ENCODE measurements around the gene SENP8. TPM values are rescaled to one million over a fixed set of nuclear protein-coding genes. Genes with fewer than 3 reads are reported as not detected.

SENP8 gene
- total RNA-seq, 2 experiments from 2014 or later = 0.69 to 4.6 TPM

DNA sequence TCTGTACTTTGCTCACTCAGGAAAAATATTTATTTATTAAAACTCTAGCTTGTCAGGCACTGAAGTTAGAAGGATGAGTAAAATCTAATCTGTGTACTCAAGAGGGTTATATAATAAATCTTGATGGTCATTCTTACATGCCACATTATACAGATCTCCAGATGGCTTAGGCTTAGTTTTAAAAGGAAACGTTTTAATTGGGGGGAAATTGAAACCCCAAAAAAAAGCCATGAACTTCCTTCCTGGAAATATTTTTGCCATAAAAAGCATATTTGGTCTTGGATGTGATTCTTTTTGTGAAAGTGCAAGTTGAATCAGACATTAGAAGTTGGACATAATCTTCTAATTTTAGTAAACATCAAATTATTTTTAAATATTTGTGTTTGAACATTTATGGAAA is 6.0 kb downstream of the SENP8 start:
- Histone ChIP-seq H3K36me3 (ENCODE audit: insufficient read depth, low read length) (no peaks in the 10 kb centered on the region), H3K9me2 (ENCODE audit: insufficient read depth, low read length) (no peaks in the 10 kb centered on the region), H3K4me2 (ENCODE audit: low read length) (no peak overlapping the region), H3K4me1 (ENCODE audit: insufficient read depth, low read length, poor library complexity, severe bottlenecking) (peaks cover 3% of the 10 kb centered on the region), H3K9me3 (ENCODE audit: low read length) (no peaks in the 10 kb centered on the region), H3K79me2 (ENCODE audit: insufficient read depth, low read depth, low read length) (no peaks in the 10 kb centered on the region), H3K4me3 (ENCODE audit: low read depth, low read length, poor library complexity, severe bottlenecking) (no peak overlapping the region), H4K20me1 (ENCODE audit: insufficient read depth, low read length) (no peaks in the 10 kb centered on the region), H2AFZ (ENCODE audit: low read length) (no peak overlapping the region), H3K27ac (ENCODE audit: low read depth, low read length, poor library complexity, severe bottlenecking) (no peak overlapping the region)
- ChIA-PET CTCF (ENCODE audit: unreplicated experiment) (no interaction called here), POLR2A (interaction anchor here (0.6 to 0.9 kb wide), 3 partner anchors 22 to 74 kb away, joined by 3 to 5 read pairs (median 3); no protein-coding TSS in a partner anchor)
- no peak for DNase-seq (ENCODE audit: low spot score)
- intact Hi-C loops (cut with micrococcal nuclease; ENCODE audit: unreplicated experiment) = no loop called here
- TF ChIP-seq CTCF (conservative IDR thresholded peaks at IDR 0.05; ENCODE audit: low read length) = no peak
- BruUV-seq (replicated peaks) = no TSS peak

- CTCF ChIA-PET (ENCODE audit: unreplicated experiment) = no interaction called here
- Histone ChIP-seq H3K4me2 (ENCODE audit: low read length) (no peak overlapping the region), H3K4me3 (ENCODE audit: low read depth, low read length, poor library complexity, severe bottlenecking) (no peak overlapping the region), H3K36me3 (ENCODE audit: insufficient read depth, low read length) (no peaks in the 10 kb centered on the region), H3K27ac (ENCODE audit: low read depth, low read length, poor library complexity, severe bottlenecking) (no peak overlapping the region), H4K20me1 (ENCODE audit: insufficient read depth, low read length) (no peaks in the 10 kb centered on the region), H2AFZ (ENCODE audit: low read length) (no peak overlapping the region), H3K9me2 (ENCODE audit: insufficient read depth, low read length) (no peaks in the 10 kb centered on the region), H3K79me2 (ENCODE audit: insufficient read depth, low read depth, low read length) (no peaks in the 10 kb centered on the region), H3K4me1 (ENCODE audit: insufficient read depth, low read length, poor library complexity, severe bottlenecking) (peaks cover 7% of the 10 kb centered on the region), H3K9me3 (ENCODE audit: low read length) (no peaks in the 10 kb centered on the region)
- DNase-seq (ENCODE audit: low spot score) = no peak
- intact Hi-C loops (cut with micrococcal nuclease; ENCODE audit: unreplicated experiment) = no loop called here
- POLR2A ChIA-PET = interaction anchor here (0.6 to 1.0 kb wide), 9 partner anchors 9 to 106 kb away, joined by 3 to 5 read pairs (median 3); no protein-coding TSS in a partner anchor
- no TSS peak for BruUV-seq (replicated peaks)
- TF ChIP-seq CTCF (conservative IDR thresholded peaks at IDR 0.05; ENCODE audit: low read length) (no peak), EZH2phosphoT487 (IDR thresholded peaks at IDR 0.05; ENCODE audit: borderline replicate concordance, low read depth, low read length) (no peak)
Measured at GRCh38 chr15:72127724-72128322, 9.6 kb downstream of the SENP8 start.

- ChIA-PET POLR2A (interaction anchor here (0.6 to 1.0 kb wide), 3 partner anchors 10 to 54 kb away, joined by 3 to 5 read pairs (median 3); no protein-coding TSS in a partner anchor), CTCF (ENCODE audit: unreplicated experiment) (no interaction called here)
- no peak overlapping the region for H3K4me2 ChIP-seq (ENCODE audit: low read length)
- no peaks in the 10 kb centered on the region for H3K9me3 ChIP-seq (ENCODE audit: low read length)
- no peaks in the 10 kb centered on the region for H3K79me2 ChIP-seq (ENCODE audit: insufficient read depth, low read depth, low read length)
- no peak overlapping the region for H3K27ac ChIP-seq (ENCODE audit: low read depth, low read length, poor library complexity, severe bottlenecking)
- TF ChIP-seq EZH2phosphoT487 (IDR thresholded peaks at IDR 0.05; ENCODE audit: borderline replicate concordance, low read depth, low read length) (no peak), CTCF (conservative IDR thresholded peaks at IDR 0.05; ENCODE audit: low read length) (no peak)
- no peaks in the 10 kb centered on the region for H4K20me1 ChIP-seq (ENCODE audit: insufficient read depth, low read length)
- no peaks in the 10 kb centered on the region for H3K36me3 ChIP-seq (ENCODE audit: insufficient read depth, low read length)
- H2AFZ ChIP-seq (ENCODE audit: low read length) = no peak overlapping the region
- intact Hi-C loops (cut with micrococcal nuclease; ENCODE audit: unreplicated experiment) = no loop called here
- DNase-seq (ENCODE audit: low spot score) = no peak
- peaks cover 7% of the 10 kb centered on the region for H3K4me1 ChIP-seq (ENCODE audit: insufficient read depth, low read length, poor library complexity, severe bottlenecking)
- no peaks in the 10 kb centered on the region for H3K9me2 ChIP-seq (ENCODE audit: insufficient read depth, low read length)
- no TSS peak for BruUV-seq (replicated peaks)
- H3K4me3 ChIP-seq (ENCODE audit: low read depth, low read length, poor library complexity, severe bottlenecking) = no peak overlapping the region
Measured at GRCh38 chr15:72128359-72128758, 10.2 kb downstream of the SENP8 start.
